GM12878 (cell line): Measurements from ENCODE around the gene ZSCAN25. TPM values are rescaled to one million over a fixed set of nuclear protein-coding genes. Genes with fewer than 3 reads are reported as not detected.
A peak's percentile ranks its signal among the peaks of the same experiment; 100 is the strongest.

Experiments
- ATAC-seq: fragments of 200-7000 bp; cut with Tn5 transposase; 3 replicates; pipeline ENCODE4 v1.9.1; 2020; ENCODE audit warnings: mild to moderate bottlenecking, moderate library complexity
- BruUV-seq: library from RNA; stranded (reverse); fragments of 400-500 nt; replicated peaks from 2 replicates; lab custom pipeline; 2021; lab: Mats Ljungman, UMichigan
- CTCF ChIA-PET: fragments of 300-600 bp; sonication (Branson Sonifier 250); formaldehyde crosslinking; extraction: SDS; loops from one replicate; lab custom pipeline; 2021; ENCODE audit warnings: inconsistent platforms; lab: Yijun Ruan, JAX
- POLR2A ChIA-PET: fragments of 350-600 bp; formaldehyde crosslinking; extraction: SDS; loops from one replicate; lab custom pipeline; 2021; ENCODE audit warnings: inconsistent platforms; lab: Charles Lee
- RAD21 ChIA-PET: fragments of 300-600 bp; sonication (Branson Sonifier 250); formaldehyde crosslinking; loops from one replicate; lab custom pipeline; 2023; ENCODE audit warnings: antibody characterized with exemption; ENCODE audit not compliant: unreplicated experiment; lab: Charles Lee
- SMC1A ChIA-PET: fragments of 300-600 bp; sonication (Branson Sonifier 250); formaldehyde crosslinking; loops from one replicate; lab custom pipeline; 2023; ENCODE audit not compliant: unreplicated experiment, uncharacterized antibody; lab: Charles Lee
- DNase-seq: peaks from one replicate; pipeline ENCODE4 v3.0.0-alpha.2; 2011; ENCODE audit warnings: low read depth, low spot score
- FAIRE-seq: peaks from 3 replicates; lab custom pipeline; 2011; peaks lifted over from hg19 to GRCh38; lab: Jason Lieb, UNC
- H2AFZ ChIP-seq: 2 replicates; pipeline ENCODE4 v1.6.0; 2011; ENCODE audit warnings: low read depth, low read length, control low read depth; ENCODE audit not compliant: control insufficient read depth
- H3K27ac ChIP-seq: 2 replicates; pipeline ENCODE4 v1.5.1; 2011; ENCODE audit warnings: control low read depth; ENCODE audit not compliant: control insufficient read depth, insufficient read depth
- H3K27me3 ChIP-seq, 2 experiments: replicated peaks in 1 of 2; 2 replicates each; pipeline versions ENCODE4 v1.6.0 to v1.6.1; 2011; ENCODE audit warnings: low read length in 1 of 2; ENCODE audit not compliant: control insufficient read depth in 2 of 2, insufficient read depth in 2 of 2
- H3K36me3 ChIP-seq, 2 experiments: 2 replicates each; pipeline ENCODE4 v1.5.1; 2011; ENCODE audit warnings: low read length in 1 of 2; ENCODE audit not compliant: control insufficient read depth in 2 of 2, insufficient read depth in 2 of 2
- H3K4me1 ChIP-seq: 2 replicates; pipeline ENCODE4 v1.6.1; 2011; ENCODE audit warnings: mild to moderate bottlenecking, low read length, moderate library complexity, mixed read lengths; ENCODE audit not compliant: control insufficient read depth, insufficient read depth
- H3K4me2 ChIP-seq: 2 replicates; pipeline ENCODE4 v1.6.0; 2011; ENCODE audit warnings: control low read depth; ENCODE audit not compliant: control insufficient read depth, insufficient read depth
- H3K4me3 ChIP-seq: fragments of 200-600 bp; sonication (generic); 2 replicates; pipeline ENCODE4 v1.5.1; 2016
- H3K79me2 ChIP-seq: 2 replicates; pipeline ENCODE4 v1.6.0; 2011; ENCODE audit warnings: low read length; ENCODE audit not compliant: control insufficient read depth, insufficient read depth
- H3K9ac ChIP-seq: 2 replicates; pipeline ENCODE4 v1.8.0; 2011; ENCODE audit warnings: low read length, control low read depth, mixed read lengths; ENCODE audit not compliant: control insufficient read depth, insufficient read depth
- H3K9me3 ChIP-seq: replicated peaks from 3 replicates; pipeline ENCODE4 v1.5.1; 2011; ENCODE audit warnings: mild to moderate bottlenecking, low read length; ENCODE audit not compliant: control insufficient read depth, insufficient read depth
- H4K20me1 ChIP-seq: 2 replicates; pipeline ENCODE4 v1.6.0; 2011; ENCODE audit not compliant: control insufficient read depth, insufficient read depth
- ATF7 ChIP-seq: fragments of 450-650 bp; IDR thresholded peaks from 2 replicates; pipeline ENCODE4 v1.6.1; 2016; ENCODE audit warnings: low read depth, mild to moderate bottlenecking
- BMI1 ChIP-seq: fragments of 450-650 bp; IDR thresholded peaks from 2 replicates; pipeline ENCODE4 v1.6.1; 2016; ENCODE audit warnings: mild to moderate bottlenecking, moderate library complexity, borderline replicate concordance
- CTCF ChIP-seq, 3 experiments: IDR thresholded peaks in 2 of 3; conservative IDR thresholded peaks in 1 of 3; 2 replicates each; pipeline ENCODE4 v1.5.1; 2011; ENCODE audit warnings: low read depth in 3 of 3, low read length in 3 of 3, mild to moderate bottlenecking in 3 of 3, control low read depth in 2 of 3, moderate library complexity in 2 of 3, inconsistent platforms in 1 of 3, mixed read lengths in 1 of 3; ENCODE audit not compliant: control insufficient read depth in 2 of 3, insufficient read depth in 1 of 3; ENCODE audit errors: extremely low read depth in 1 of 3
- IRF3 ChIP-seq: fragments of 450-650 bp; IDR thresholded peaks from 2 replicates; pipeline ENCODE4 v1.6.1; 2014; ENCODE audit warnings: mild to moderate bottlenecking
- KAT2A ChIP-seq: conservative IDR thresholded peaks from 2 replicates; pipeline ENCODE4 v1.6.1; 2011; ENCODE audit warnings: low read depth, low read length; ENCODE audit not compliant: control insufficient read depth
- KLF5 ChIP-seq: fragments of 450-650 bp; IDR thresholded peaks from 2 replicates; pipeline ENCODE4 v1.6.1; 2014; ENCODE audit warnings: mild to moderate bottlenecking; ENCODE audit not compliant: partially characterized antibody
- SMAD1 ChIP-seq: fragments of 450-650 bp; IDR thresholded peaks from 2 replicates; pipeline ENCODE4 v1.6.1; 2018; ENCODE audit warnings: mild to moderate bottlenecking, low read depth; ENCODE audit not compliant: partially characterized antibody
- ZNF207 ChIP-seq: fragments of 450-650 bp; IDR thresholded peaks from 2 replicates; pipeline ENCODE4 v1.6.1; 2014; ENCODE audit warnings: antibody characterized with exemption, mild to moderate bottlenecking, borderline replicate concordance
- ZNF24 ChIP-seq: fragments of 450-650 bp; IDR thresholded peaks from 2 replicates; pipeline ENCODE4 v1.6.1; 2017; ENCODE audit warnings: antibody characterized with exemption, mild to moderate bottlenecking
- ZNF274 ChIP-seq: IDR thresholded peaks from one replicate; pipeline ENCODE4 v1.8.0; 2011; ENCODE audit not compliant: insufficient read length, insufficient read depth
- WGBS: methylation state at CpG from one replicate; pipeline ENCODE4 v1.1.6; 2016; ENCODE audit warnings: low lambda C conversion rate; ENCODE audit not compliant: insufficient replicate concordance, insufficient coverage; ENCODE audit errors: missing lambda C conversion rate; 5-methylcytosine and 5-hydroxymethylcytosine counted together
- in situ Hi-C: fragments of 300-500 bp; cut with MboI; formaldehyde crosslinking; loops from 9 replicates; pipeline ENCODE4 v1.14.3; 2018; ENCODE audit warnings: mixed read lengths
- intact Hi-C: fragments of 100-400 bp; cut with micrococcal nuclease; formaldehyde crosslinking; loops from one replicate; pipeline ENCODE4 v1.14.2; 2022; ENCODE audit not compliant: unreplicated experiment
- polyA plus RNA-seq, 11 experiments: library from polyadenylated mRNA; depleted of rRNA in 4 of 11; unstranded in 6 of 11; stranded (reverse) in 5 of 11; fragments of >200 nt; fragmentation: Nextera tagmentation in 4 of 11; fragmentation: Illumina TruSeq in 1 of 11; extraction: Ambion mirVana in 4 of 11; extraction: Trizol in 1 of 11; gene quantifications; 1 replicate in 1 of 11; 2 replicates in 10 of 11; pipeline versions ENCODE4 v1.2.1 to v1.2.3, GENCODE V29; 2011 to 2016; ENCODE audit warnings: inconsistent platforms in 2 of 11, missing spikeins in 2 of 11, low read depth in 1 of 11
- total RNA-seq, 4 experiments: library from RNA; depleted of rRNA in 3 of 4; stranded (reverse); fragments of >200 nt in 3 of 4; fragmentation: Illumina TruSeq in 1 of 4; extraction: Trizol in 1 of 4; gene quantifications; 2 replicates each; pipeline versions ENCODE4 v1.2.1 to v1.2.3, GENCODE V29; 2013 to 2021

The ZSCAN25 gene
- total and polyA plus RNA-seq, 10 of the 15 experiments (the other 5 are each of a cell fraction or from before 2014, with no cell fraction given), result 0.79 to 15.6 (median 9.6) TPM

GRCh38 chr7:99599836-99600235 lies 16.9 kb upstream of the ZSCAN25 start (continued):
- TF ChIP-seq ZNF274, result no peak
- TF ChIP-seq ZNF24, result no peak
- no peak for TF ChIP-seq SMAD1
- no peak for TF ChIP-seq KAT2A
- no peak for TF ChIP-seq BMI1
- no peak for TF ChIP-seq ZNF207
- no peak for TF ChIP-seq IRF3
- TF ChIP-seq KLF5, result no peak

- intact Hi-C loops, result loop anchor here (2.0 kb wide), 1 partner anchor 21 kb away; no protein-coding TSS in a partner anchor
- H3K4me1 ChIP-seq, result no peaks in the 10 kb centered on the region
- ATAC-seq, result 0 out of 3 replicates have a peak, but pooled peaks have one; percentile 22
- 25% methylated on average over 7 of the region's 7 CpGs for WGBS
- no peak for DNase-seq
- ChIA-PET POLR2A (no interaction called here), RAD21 (no interaction called here), SMC1A (interaction anchor here (1.2 kb wide), 1 partner anchor 76 kb away, joined by 4 read pairs; no protein-coding TSS in a partner anchor), CTCF (interaction anchor here (1.4 kb wide), 1 partner anchor 42 kb away, joined by 3 read pairs; no protein-coding TSS in a partner anchor)
- no peaks in the 10 kb centered on the region for H3K79me2 ChIP-seq
- BruUV-seq, result no TSS peak
- H3K36me3 ChIP-seq, result no peaks in the 10 kb centered on the region
- H4K20me1 ChIP-seq, result no peaks in the 10 kb centered on the region
- H3K27ac ChIP-seq, result no peak overlapping the region
- in situ Hi-C loops, result no loop called here
- H3K4me2 ChIP-seq, result no peak overlapping the region
- no peaks in the 10 kb centered on the region for H3K27me3 ChIP-seq
- TF ChIP-seq ATF7 (no peak), CTCF (IDR thresholded peaks at IDR 0.05 in 2 of 3, conservative IDR thresholded peaks at IDR 0.05 in 1 of 3; ENCODE audit: control insufficient read depth in 2 of 3, extremely low read depth in 1 of 3, insufficient read depth in 1 of 3, low read depth in 3 of 3, low read length in 3 of 3) (0 out of 6 replicates have a peak, but pooled peaks of 1 of the 3 experiments have one; percentile 10)
- H3K9ac ChIP-seq, result no peak overlapping the region
- no peaks in the 10 kb centered on the region for H3K9me3 ChIP-seq
- no peak overlapping the region for H2AFZ ChIP-seq
- H3K4me3 ChIP-seq, result no peak overlapping the region
- FAIRE-seq, result no peak
Observed at GRCh38 chr7:99601656-99602310, 15.0 kb upstream of the ZSCAN25 start.
